GM21825 (cell line): ENCODE data around the gene GPR15LG.
A peak's percentile ranks its signal among the peaks of the same experiment; 100 is the strongest.

Experiments
- ATAC-seq: cut with Tn5 transposase; IDR thresholded peaks from one replicate; pipeline ENCODE4 v1.9.1; 2021; ENCODE audit warnings: mild to moderate bottlenecking, moderate library complexity; ENCODE audit not compliant: unreplicated experiment

GPR15LG gene

GRCh38 chr10:84214046-84214572 is 40.5 kb downstream of the GPR15LG start:
- ATAC-seq: no peak

GRCh38 chr10:84214612-84215235 is 41.1 kb downstream of the GPR15LG start:
- peak; percentile 72 for ATAC-seq

GRCh38 chr10:84216834-84217233 is 43.2 kb downstream of the GPR15LG start:
- no peak for ATAC-seq

- no peak for ATAC-seq
These were observed 44.1 kb downstream of the GPR15LG start for GRCh38 chr10:84217746-84218145.

- ATAC-seq: no peak
These were observed 48.3 kb downstream of the GPR15LG start for GRCh38 chr10:84221916-84222315.

- ATAC-seq: no peak
These were observed 50.9 kb downstream of the GPR15LG start for GRCh38 chr10:84224411-84225028.

- no peak for ATAC-seq
These were observed 52.0 kb downstream of the GPR15LG start, which contains the start of gene LRIT2 for GRCh38 chr10:84225427-84226173. Gene LRIT2 (minus strand): TSS chr10:84225544. CDS start chr10:84225520, 24 bp downstream.

- no peak for ATAC-seq
These were observed 53.0 kb downstream of the GPR15LG start for GRCh38 chr10:84226616-84227015.

- ATAC-seq: no peak
These were observed 54.2 kb downstream of the GPR15LG start for GRCh38 chr10:84227810-84228209.

- ATAC-seq: no peak
These were observed 56.8 kb downstream of the GPR15LG start for GRCh38 chr10:84230359-84230758.

GRCh38 chr10:84232376-84232775 is 58.8 kb downstream of the GPR15LG start:
- ATAC-seq: no peak

- no peak for ATAC-seq
These were observed 60.3 kb downstream of the GPR15LG start for GRCh38 chr10:84233940-84234339.

- no peak for ATAC-seq
These were observed 60.9 kb downstream of the GPR15LG start for GRCh38 chr10:84234479-84234878.
